ENCODE measurements around the gene TPM4. TPM values are rescaled to one million over a fixed set of nuclear protein-coding genes. Genes with fewer than 3 reads are reported as not detected.

TPM4 gene
- total RNA-seq, 1 donor from 2014 or later = 687 TPM

GRCh38 chr19:16041299-16041990, 34.9 kb upstream of the TPM4 start:
- Mint-ChIP-seq H3K9me3 (ENCODE audit: unreplicated experiment) (no peaks in the 10 kb centered on the region), H3K27ac (ENCODE audit: unreplicated experiment) (peak overlapping the region; percentile 34), H3K36me3 (ENCODE audit: unreplicated experiment) (no peaks in the 10 kb centered on the region), H3K4me1 (ENCODE audit: unreplicated experiment) (peaks cover 20% of the 10 kb centered on the region), H3K27me3 (ENCODE audit: unreplicated experiment) (no peaks in the 10 kb centered on the region), H3K4me3 (ENCODE audit: unreplicated experiment) (peak overlapping the region; percentile 55)
- peak; percentile 99 for TF ChIP-seq CTCF (IDR thresholded peaks at IDR 0.05)
- peak; percentile 94 for DNase-seq (ENCODE audit: extremely low spot score, unreplicated experiment)

- no peaks in the 10 kb centered on the region for H3K27me3 Mint-ChIP-seq (ENCODE audit: unreplicated experiment)
- DNase-seq (ENCODE audit: extremely low spot score, unreplicated experiment) = no peak
- H3K9me3 Mint-ChIP-seq (ENCODE audit: unreplicated experiment) = no peaks in the 10 kb centered on the region
- H3K4me3 Mint-ChIP-seq (ENCODE audit: unreplicated experiment) = no peak overlapping the region
- no peaks in the 10 kb centered on the region for H3K36me3 Mint-ChIP-seq (ENCODE audit: unreplicated experiment)
- peaks cover 20% of the 10 kb centered on the region for H3K4me1 Mint-ChIP-seq (ENCODE audit: unreplicated experiment)
- no peak overlapping the region for H3K27ac Mint-ChIP-seq (ENCODE audit: unreplicated experiment)
- no peak for TF ChIP-seq CTCF (IDR thresholded peaks at IDR 0.05)
Measured at GRCh38 chr19:16041991-16042386, 34.3 kb upstream of the TPM4 start.

- Mint-ChIP-seq H3K4me3 (ENCODE audit: unreplicated experiment) (no peak overlapping the region), H3K27ac (ENCODE audit: unreplicated experiment) (no peak overlapping the region), H3K9me3 (ENCODE audit: unreplicated experiment) (no peaks in the 10 kb centered on the region), H3K36me3 (ENCODE audit: unreplicated experiment) (no peaks in the 10 kb centered on the region), H3K27me3 (ENCODE audit: unreplicated experiment) (no peaks in the 10 kb centered on the region), H3K4me1 (ENCODE audit: unreplicated experiment) (peaks cover 20% of the 10 kb centered on the region)
- no peak for TF ChIP-seq CTCF (IDR thresholded peaks at IDR 0.05)
- DNase-seq (ENCODE audit: extremely low spot score, unreplicated experiment) = no peak
Measured at GRCh38 chr19:16042533-16043085, 33.7 kb upstream of the TPM4 start.

GRCh38 chr19:16043156-16043757, 33.0 kb upstream of the TPM4 start:
- Mint-ChIP-seq H3K27ac (ENCODE audit: unreplicated experiment) (no peak overlapping the region), H3K36me3 (ENCODE audit: unreplicated experiment) (no peaks in the 10 kb centered on the region), H3K4me3 (ENCODE audit: unreplicated experiment) (no peak overlapping the region), H3K4me1 (ENCODE audit: unreplicated experiment) (peaks cover 20% of the 10 kb centered on the region), H3K9me3 (ENCODE audit: unreplicated experiment) (no peaks in the 10 kb centered on the region), H3K27me3 (ENCODE audit: unreplicated experiment) (no peaks in the 10 kb centered on the region)
- TF ChIP-seq CTCF (IDR thresholded peaks at IDR 0.05) = no peak
- DNase-seq (ENCODE audit: extremely low spot score, unreplicated experiment) = no peak

- H3K27me3 Mint-ChIP-seq (ENCODE audit: unreplicated experiment) = peaks cover under 1% of the 10 kb centered on the region
- DNase-seq (ENCODE audit: extremely low spot score, unreplicated experiment) = no peak
- no peaks in the 10 kb centered on the region for H3K9me3 Mint-ChIP-seq (ENCODE audit: unreplicated experiment)
- no peak for TF ChIP-seq CTCF (IDR thresholded peaks at IDR 0.05)
- peaks cover 20% of the 10 kb centered on the region for H3K4me1 Mint-ChIP-seq (ENCODE audit: unreplicated experiment)
- no peak overlapping the region for H3K27ac Mint-ChIP-seq (ENCODE audit: unreplicated experiment)
- H3K4me3 Mint-ChIP-seq (ENCODE audit: unreplicated experiment) = no peak overlapping the region
- no peaks in the 10 kb centered on the region for H3K36me3 Mint-ChIP-seq (ENCODE audit: unreplicated experiment)
Measured at GRCh38 chr19:16044746-16045145, 31.5 kb upstream of the TPM4 start.

Data from osteocyte (in vitro differentiated cells).